GM21360 (cell line): ENCODE measurements around the gene TMEM135.
"Not testable (repeated sequence)": the region's sequence is repeated elsewhere in the genome, so short reads cannot be mapped to it uniquely, and the experiment has no call there.

Experiments used
- ATAC-seq: cut with Tn5 transposase; IDR thresholded peaks from one replicate; pipeline ENCODE4 v1.9.1; 2021; ENCODE audit warnings: mild to moderate bottlenecking, moderate library complexity; ENCODE audit not compliant: unreplicated experiment

The TMEM135 gene

GRCh38 chr11:87139475-87139874 lies 101.7 kb downstream of the TMEM135 start:
- no peak for ATAC-seq

GRCh38 chr11:87141322-87141721 lies 103.6 kb downstream of the TMEM135 start:
- ATAC-seq: no peak

- no peak for ATAC-seq
Measured at GRCh38 chr11:87141980-87142514, 104.3 kb downstream of the TMEM135 start.

GRCh38 chr11:87142594-87142993 lies 104.9 kb downstream of the TMEM135 start:
- no peak for ATAC-seq

GRCh38 chr11:87143641-87144040 lies 105.9 kb downstream of the TMEM135 start:
- no peak for ATAC-seq

- ATAC-seq: no peak
Measured at GRCh38 chr11:87144252-87144651, 106.5 kb downstream of the TMEM135 start.

- ATAC-seq: no peak
Measured at GRCh38 chr11:87148749-87149148, 111.0 kb downstream of the TMEM135 start.

- not testable (repeated sequence) for ATAC-seq
Measured at GRCh38 chr11:87149782-87150181, 112.0 kb downstream of the TMEM135 start.

- ATAC-seq: no peak
Measured at GRCh38 chr11:87150936-87151335, 113.2 kb downstream of the TMEM135 start.

GRCh38 chr11:87154246-87154645 lies 116.5 kb downstream of the TMEM135 start:
- no peak for ATAC-seq

GRCh38 chr11:87156970-87157369 lies 119.2 kb downstream of the TMEM135 start:
- no peak for ATAC-seq

- ATAC-seq: not testable (repeated sequence)
Measured at GRCh38 chr11:87169076-87169475, 131.3 kb downstream of the TMEM135 start.

GRCh38 chr11:87173185-87174039 lies 135.7 kb downstream of the TMEM135 start:
- no peak for ATAC-seq

- ATAC-seq: no peak
Measured at GRCh38 chr11:87174870-87175269, 137.1 kb downstream of the TMEM135 start.

- ATAC-seq: no peak
Measured at GRCh38 chr11:87176044-87176443, 138.3 kb downstream of the TMEM135 start.

- no peak for ATAC-seq
Measured at GRCh38 chr11:87179621-87180020, 141.9 kb downstream of the TMEM135 start.

GRCh38 chr11:87180742-87181141 lies 143.0 kb downstream of the TMEM135 start:
- ATAC-seq: no peak

GRCh38 chr11:87181143-87181542 lies 143.4 kb downstream of the TMEM135 start:
- no peak for ATAC-seq

- no peak for ATAC-seq
Measured at GRCh38 chr11:87185228-87185627, 147.5 kb downstream of the TMEM135 start.

GRCh38 chr11:87187076-87187475 lies 149.3 kb downstream of the TMEM135 start:
- ATAC-seq: no peak

- ATAC-seq: no peak
Measured at GRCh38 chr11:87187930-87188329, 150.2 kb downstream of the TMEM135 start.

GRCh38 chr11:87188396-87188795 lies 150.7 kb downstream of the TMEM135 start:
- ATAC-seq: not testable (repeated sequence)
